K562 (cell line): ENCODE measurements around the gene BLOC1S3.

ENCODE experiments used
- GTF2E2 ChIP-seq: fragments of 200-800 bp; sonication (Bioruptor generic); IDR thresholded peaks from 2 replicates; pipeline ENCODE4 v1.6.1; 2016; ENCODE audit warnings: missing genetic modification characterization, missing compliant biosample characterization
- MAZ ChIP-seq, 2 experiments: fragments of 450-650 bp in 1 of 2; sonication (generic) in 1 of 2; formaldehyde crosslinking; IDR thresholded peaks in 1 of 2; conservative IDR thresholded peaks in 1 of 2; 2 replicates each; pipeline versions ENCODE4 v1.4.0 to v1.5.0; 2020; ENCODE audit warnings: mild to moderate bottlenecking in 1 of 2, missing genetic modification reagents in 1 of 2
- ZZZ3 ChIP-seq: fragments of 450-650 bp; IDR thresholded peaks from 2 replicates; pipeline ENCODE4 v1.6.1; 2016; ENCODE audit warnings: antibody characterized with exemption, mild to moderate bottlenecking, moderate library complexity
- TF ChIP-seq, protein P1 (sequence below), 3 experiments: IDR thresholded peaks in 2 of 3; conservative IDR thresholded peaks in 1 of 3; 2 replicates each; pipeline ENCODE4 v1.5.1; 2011 to 2012; ENCODE audit warnings: low read length in 3 of 3, mild to moderate bottlenecking in 3 of 3, control low read depth in 2 of 3, improper control_type of control experiment in 1 of 3, inconsistent platforms in 1 of 3, low read depth in 1 of 3, mixed read lengths in 1 of 3, moderate library complexity in 1 of 3; ENCODE audit not compliant: insufficient read depth in 2 of 3
- TF ChIP-seq, protein P2 (sequence below): sonication (generic); formaldehyde crosslinking; IDR thresholded peaks from 2 replicates; pipeline ENCODE4 v1.8.0; 2022; ENCODE audit warnings: mild to moderate bottlenecking, missing genetic modification reagents, borderline replicate concordance

DNA sequence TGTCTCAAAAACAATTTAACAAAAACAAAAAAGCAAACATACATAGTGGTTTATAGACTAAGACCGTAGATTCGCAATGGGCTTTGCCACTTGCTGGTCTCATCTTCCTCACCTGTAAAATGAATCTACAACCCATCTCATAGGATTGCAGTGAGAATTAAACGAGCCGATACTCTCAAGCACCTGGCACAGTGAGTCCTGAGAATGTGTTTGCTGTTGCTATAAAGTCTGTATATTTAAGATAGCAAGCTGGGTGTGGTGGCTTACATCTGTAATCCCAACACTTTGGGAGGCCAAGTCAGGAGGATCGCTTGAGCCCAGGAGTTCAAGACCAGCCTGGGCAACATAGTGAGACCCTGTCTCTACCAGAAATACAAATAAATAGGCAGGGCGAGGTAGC lies 44.1 kb downstream of the BLOC1S3 start:
- TF ChIP-seq, protein P1, sequence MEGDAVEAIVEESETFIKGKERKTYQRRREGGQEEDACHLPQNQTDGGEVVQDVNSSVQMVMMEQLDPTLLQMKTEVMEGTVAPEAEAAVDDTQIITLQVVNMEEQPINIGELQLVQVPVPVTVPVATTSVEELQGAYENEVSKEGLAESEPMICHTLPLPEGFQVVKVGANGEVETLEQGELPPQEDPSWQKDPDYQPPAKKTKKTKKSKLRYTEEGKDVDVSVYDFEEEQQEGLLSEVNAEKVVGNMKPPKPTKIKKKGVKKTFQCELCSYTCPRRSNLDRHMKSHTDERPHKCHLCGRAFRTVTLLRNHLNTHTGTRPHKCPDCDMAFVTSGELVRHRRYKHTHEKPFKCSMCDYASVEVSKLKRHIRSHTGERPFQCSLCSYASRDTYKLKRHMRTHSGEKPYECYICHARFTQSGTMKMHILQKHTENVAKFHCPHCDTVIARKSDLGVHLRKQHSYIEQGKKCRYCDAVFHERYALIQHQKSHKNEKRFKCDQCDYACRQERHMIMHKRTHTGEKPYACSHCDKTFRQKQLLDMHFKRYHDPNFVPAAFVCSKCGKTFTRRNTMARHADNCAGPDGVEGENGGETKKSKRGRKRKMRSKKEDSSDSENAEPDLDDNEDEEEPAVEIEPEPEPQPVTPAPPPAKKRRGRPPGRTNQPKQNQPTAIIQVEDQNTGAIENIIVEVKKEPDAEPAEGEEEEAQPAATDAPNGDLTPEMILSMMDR (IDR thresholded peaks at IDR 0.05 in 2 of 3, conservative IDR thresholded peaks at IDR 0.05 in 1 of 3; ENCODE audit: insufficient read depth in 2 of 3, low read depth in 1 of 3, low read length in 3 of 3), result no peak
- TF ChIP-seq ZZZ3 (no peak), GTF2E2 (tag) (no peak), MAZ (CRISPR knock-in tag; conservative IDR thresholded peaks at IDR 0.05 in 1 of 2, IDR thresholded peaks at IDR 0.05 in 1 of 2) (no peak)
- TF ChIP-seq, protein P2, sequence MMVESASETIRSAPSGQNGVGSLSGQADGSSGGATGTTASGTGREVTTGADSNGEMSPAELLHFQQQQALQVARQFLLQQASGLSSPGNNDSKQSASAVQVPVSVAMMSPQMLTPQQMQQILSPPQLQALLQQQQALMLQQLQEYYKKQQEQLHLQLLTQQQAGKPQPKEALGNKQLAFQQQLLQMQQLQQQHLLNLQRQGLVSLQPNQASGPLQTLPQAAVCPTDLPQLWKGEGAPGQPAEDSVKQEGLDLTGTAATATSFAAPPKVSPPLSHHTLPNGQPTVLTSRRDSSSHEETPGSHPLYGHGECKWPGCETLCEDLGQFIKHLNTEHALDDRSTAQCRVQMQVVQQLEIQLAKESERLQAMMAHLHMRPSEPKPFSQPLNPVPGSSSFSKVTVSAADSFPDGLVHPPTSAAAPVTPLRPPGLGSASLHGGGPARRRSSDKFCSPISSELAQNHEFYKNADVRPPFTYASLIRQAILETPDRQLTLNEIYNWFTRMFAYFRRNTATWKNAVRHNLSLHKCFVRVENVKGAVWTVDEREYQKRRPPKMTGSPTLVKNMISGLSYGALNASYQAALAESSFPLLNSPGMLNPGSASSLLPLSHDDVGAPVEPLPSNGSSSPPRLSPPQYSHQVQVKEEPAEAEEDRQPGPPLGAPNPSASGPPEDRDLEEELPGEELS (CRISPR knock-in tag), result no peak
